Esophagus muscularis mucosa (tissue), 4 donors: ENCODE data around the gene C6orf141. TPM values are rescaled to one million over a fixed set of nuclear protein-coding genes. Genes with fewer than 3 reads are reported as not detected.
"Not testable (repeated sequence)": the region's sequence is repeated elsewhere in the genome, so short reads cannot be mapped to it uniquely, and the experiment has no call there.

ENCODE experiments used
- DNase-seq: peaks from one replicate; pipeline ENCODE4 v3.0.0-alpha.2; 2017; ENCODE audit errors: extremely low spot score
- H3K27ac ChIP-seq, 4 donors: fragments of 200-600 bp; sonication (generic); replicated peaks in 1 of 4; 1 replicate in 3 of 4; 2 replicates in 1 of 4; pipeline ENCODE4 v1.5.1; 2016 to 2019; ENCODE audit warnings: mild to moderate bottlenecking in 1 of 4
- H3K27me3 ChIP-seq, 4 donors: fragments of 200-600 bp; sonication (generic); one replicate each; pipeline versions ENCODE4 v1.5.1 to v1.6.0; 2016 to 2019
- H3K36me3 ChIP-seq, 4 donors: fragments of 200-600 bp; sonication (generic); one replicate each; pipeline ENCODE4 v1.5.1; 2016 to 2019
- H3K4me1 ChIP-seq, 4 donors: fragments of 200-600 bp; sonication (generic); one replicate each; pipeline ENCODE4 v1.5.1; 2016 to 2019
- H3K4me3 ChIP-seq, 4 donors: fragments of 200-600 bp; sonication (generic); 1 replicate in 2 of 4; 2 replicates in 2 of 4; pipeline ENCODE4 v1.5.1; 2016 to 2019; ENCODE audit warnings: mild to moderate bottlenecking in 4 of 4, moderate library complexity in 1 of 4
- H3K9me3 ChIP-seq, 4 donors: fragments of 200-600 bp; sonication (generic); 1 replicate in 3 of 4; 2 replicates in 1 of 4; pipeline ENCODE4 v1.5.1; 2016 to 2019
- EP300 ChIP-seq: sonication (generic); formaldehyde crosslinking; IDR thresholded peaks from one replicate; pipeline ENCODE4 v1.6.1; 2017; ENCODE audit warnings: antibody characterized with exemption
- POLR2A ChIP-seq: fragments of 450-650 bp; IDR thresholded peaks from one replicate; pipeline ENCODE4 v1.6.1; 2017; ENCODE audit warnings: antibody characterized with exemption, moderate library complexity, mild to moderate bottlenecking, low read depth
- POLR2AphosphoS5 ChIP-seq, 2 donors: sonication (generic); formaldehyde crosslinking; IDR thresholded peaks; one replicate each; pipeline ENCODE4 v1.6.1; 2017; ENCODE audit warnings: antibody characterized with exemption in 2 of 2
- WGBS: methylation state at CpG from one replicate; pipeline ENCODE4 v1.1.5; 2018; 5-methylcytosine and 5-hydroxymethylcytosine counted together
- intact Hi-C: fragments of 100-400 bp; cut with DNase I; formaldehyde crosslinking; loops from one replicate; pipeline ENCODE4 v1.15.1; 2023
- total RNA-seq, 4 donors: library from RNA; depleted of rRNA; stranded (reverse); fragments of >200 nt; gene quantifications; one replicate each; pipeline versions ENCODE4 v1.1.0 to v1.2.1, GENCODE V29; 2016
- TF ChIP-seq, protein P1 (sequence below), 3 experiments: fragments of 200-600 bp in 2 of 3; fragments of 450-650 bp in 1 of 3; sonication (generic) in 2 of 3; IDR thresholded peaks; one replicate each; pipeline ENCODE4 v1.5.1; 2017 to 2019; ENCODE audit warnings: antibody characterized with exemption in 3 of 3, mild to moderate bottlenecking in 2 of 3, moderate library complexity in 1 of 3

The C6orf141 gene
- total RNA-seq, 4 donors from 2014 or later = 1.2 to 2.5 (median 1.9) TPM

DNA sequence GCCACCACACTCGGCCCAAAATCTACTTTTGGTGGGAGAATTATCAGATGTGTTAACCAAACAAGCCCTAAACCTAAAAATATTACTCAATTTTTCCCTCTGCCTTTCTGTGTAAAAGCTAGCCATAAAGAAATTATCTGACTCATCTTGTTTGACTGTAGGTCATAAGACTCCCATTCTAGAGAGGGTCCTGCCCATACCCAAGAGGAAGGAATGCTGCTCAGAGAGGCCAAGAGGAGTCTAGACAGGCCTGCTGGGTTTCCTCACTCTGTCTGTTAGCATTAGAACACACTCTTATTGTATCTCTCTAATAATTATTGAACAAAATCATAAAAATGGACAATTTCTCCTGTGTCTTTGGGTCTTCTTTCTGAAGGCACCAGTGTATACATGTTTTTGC is 26.1 kb downstream of the C6orf141 start:
- Histone ChIP-seq H3K36me3 (no peaks in the 10 kb centered on the region), H3K4me3 (no peak overlapping the region), H3K9me3 (no peaks in the 10 kb centered on the region), H3K27ac (no peak overlapping the region), H3K27me3 (no peaks in the 10 kb centered on the region), H3K4me1 (no peaks in the 10 kb centered on the region)
- WGBS = no CpG with 5 or more reads among the region's 1 CpG
- intact Hi-C loops = no loop called here
- TF ChIP-seq EP300 = no peak
- TF ChIP-seq POLR2A = no peak
- TF ChIP-seq POLR2AphosphoS5 (IDR thresholded peaks at IDR 0.05) = no peak
- DNase-seq = no peak

DNA sequence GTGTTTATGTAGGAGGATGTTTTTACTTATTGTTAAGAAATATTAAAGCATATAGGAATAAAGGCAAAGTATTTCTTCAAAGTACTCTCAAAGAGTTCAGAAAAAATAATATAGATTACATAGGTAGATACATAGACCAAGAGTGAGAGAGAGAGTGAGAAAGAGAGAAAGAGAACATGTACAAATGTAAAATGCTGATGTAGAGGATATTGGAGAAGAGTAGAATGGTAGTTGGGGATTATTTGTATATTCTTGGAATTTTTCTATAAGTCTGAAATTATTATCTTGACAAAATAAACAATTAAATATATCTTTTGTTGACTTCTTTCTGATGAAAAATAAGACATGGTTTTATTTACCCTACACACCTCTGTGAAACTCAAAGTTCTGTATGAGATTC is 29.2 kb downstream of the C6orf141 start:
- no peak for DNase-seq
- Histone ChIP-seq H3K4me1 (no peaks in the 10 kb centered on the region), H3K4me3 (no peak overlapping the region), H3K27me3 (no peaks in the 10 kb centered on the region), H3K36me3 (no peaks in the 10 kb centered on the region), H3K9me3 (no peaks in the 10 kb centered on the region), H3K27ac (no peak overlapping the region)
- TF ChIP-seq, protein P1, sequence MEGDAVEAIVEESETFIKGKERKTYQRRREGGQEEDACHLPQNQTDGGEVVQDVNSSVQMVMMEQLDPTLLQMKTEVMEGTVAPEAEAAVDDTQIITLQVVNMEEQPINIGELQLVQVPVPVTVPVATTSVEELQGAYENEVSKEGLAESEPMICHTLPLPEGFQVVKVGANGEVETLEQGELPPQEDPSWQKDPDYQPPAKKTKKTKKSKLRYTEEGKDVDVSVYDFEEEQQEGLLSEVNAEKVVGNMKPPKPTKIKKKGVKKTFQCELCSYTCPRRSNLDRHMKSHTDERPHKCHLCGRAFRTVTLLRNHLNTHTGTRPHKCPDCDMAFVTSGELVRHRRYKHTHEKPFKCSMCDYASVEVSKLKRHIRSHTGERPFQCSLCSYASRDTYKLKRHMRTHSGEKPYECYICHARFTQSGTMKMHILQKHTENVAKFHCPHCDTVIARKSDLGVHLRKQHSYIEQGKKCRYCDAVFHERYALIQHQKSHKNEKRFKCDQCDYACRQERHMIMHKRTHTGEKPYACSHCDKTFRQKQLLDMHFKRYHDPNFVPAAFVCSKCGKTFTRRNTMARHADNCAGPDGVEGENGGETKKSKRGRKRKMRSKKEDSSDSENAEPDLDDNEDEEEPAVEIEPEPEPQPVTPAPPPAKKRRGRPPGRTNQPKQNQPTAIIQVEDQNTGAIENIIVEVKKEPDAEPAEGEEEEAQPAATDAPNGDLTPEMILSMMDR (IDR thresholded peaks at IDR 0.05) = no peak
- intact Hi-C loops = no loop called here

DNA sequence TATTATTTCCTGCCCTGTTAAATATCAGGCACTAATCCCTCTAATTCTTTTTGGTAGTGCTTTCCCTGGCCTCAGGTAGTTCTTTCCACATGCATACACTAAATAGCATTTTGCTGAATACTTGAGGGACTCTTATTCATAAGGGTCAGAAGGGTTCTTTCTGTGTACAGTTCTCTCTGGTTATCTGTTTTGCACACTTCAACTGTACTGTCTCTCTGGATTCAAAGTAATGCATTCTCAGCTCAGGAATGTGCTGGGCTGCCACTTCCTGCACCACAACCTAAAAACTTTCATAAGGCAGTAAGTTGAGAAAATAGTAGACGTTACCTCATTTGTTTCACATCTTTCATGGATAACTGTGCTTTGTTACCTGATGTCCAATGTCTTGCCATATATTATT is 32.1 kb downstream of the C6orf141 start:
- Histone ChIP-seq H3K4me1 (no peaks in the 10 kb centered on the region), H3K4me3 (no peak overlapping the region), H3K27ac (no peak overlapping the region), H3K27me3 (no peaks in the 10 kb centered on the region), H3K9me3 (no peaks in the 10 kb centered on the region), H3K36me3 (no peaks in the 10 kb centered on the region)
- intact Hi-C loops = no loop called here
- 71% methylated on average over 1 of the region's 1 CpG for WGBS
- TF ChIP-seq POLR2AphosphoS5 (IDR thresholded peaks at IDR 0.05) (no peak), EP300 (no peak), POLR2A (no peak)
- TF ChIP-seq, protein P1 (IDR thresholded peaks at IDR 0.05) = no peak
- DNase-seq = no peak

DNA sequence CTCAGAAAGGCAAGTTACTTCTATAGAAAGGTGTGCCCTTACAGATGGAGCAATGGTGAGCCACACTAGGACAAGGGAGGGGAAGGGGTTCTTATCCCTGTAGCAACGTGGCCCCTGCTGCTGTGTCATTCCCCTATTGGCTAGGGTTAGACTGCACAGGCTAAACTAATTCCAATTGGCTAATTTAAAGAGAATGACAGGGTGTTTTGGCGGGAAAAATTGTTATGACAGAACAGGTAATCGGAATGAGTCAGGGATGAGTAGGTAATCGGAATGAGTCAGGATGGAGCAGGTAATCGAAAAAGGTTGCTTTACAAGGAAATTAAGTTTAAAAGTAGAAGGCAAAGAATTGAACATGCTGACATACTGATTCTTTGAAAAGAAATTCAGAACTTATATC is 36.8 kb downstream of the C6orf141 start:
- intact Hi-C loops, H3K9me3 ChIP-seq, H3K27me3 ChIP-seq, H3K4me3 ChIP-seq, DNase-seq, H3K4me1 ChIP-seq, H3K27ac ChIP-seq, H3K36me3 ChIP-seq: not testable (repeated sequence)
- 83% methylated on average over 5 of the region's 5 CpGs for WGBS

Other genes starting within 250 kb of the C6orf141 start
- 10 to 100 TPM; 18.3 to 23.7 (median 21.5) TPM for gene MMUT, start 87.4 kb upstream of the C6orf141 start, total RNA-seq
- gene CENPQ, start 87.3 kb upstream of the C6orf141 start, total RNA-seq = 1 to 10 TPM; 2.9 to 5.6 (median 4.7) TPM
- gene GLYATL3, start 50.7 kb upstream of the C6orf141 start, total RNA-seq = not detected
- gene RHAG, start 86.2 kb downstream of the C6orf141 start, total RNA-seq = 1 to 10 TPM in 1 of 4 donors, under 1 TPM in 2, not detected in 1; 0.42 to 1.4 (median 0.99) TPM
- gene CRISP2, start 162.9 kb downstream of the C6orf141 start, total RNA-seq = not detected
- gene CRISP3, start 193.7 kb downstream of the C6orf141 start, total RNA-seq = 1 to 10 TPM in 1 of 4 donors, under 1 TPM in 1, not detected in 2; 0.33 to 1.2 TPM
- gene PGK2, start 236.6 kb downstream of the C6orf141 start, total RNA-seq = not detected